ENCODE measurements around the gene ZNF385B. TPM values are rescaled to one million over a fixed set of nuclear protein-coding genes. Genes with fewer than 3 reads are reported as not detected.

ZNF385B gene
- total RNA-seq, 4 donors from 2014 or later: 0.89 to 3.6 (median 1.8) TPM

GRCh38 chr2:179538406-179539123 lies 322.8 kb downstream of the ZNF385B start:
- no peak for DNase-seq (ENCODE audit: low spot score in 2 of 2)
- H3K27me3 ChIP-seq: no peaks in the 10 kb centered on the region
- no peaks in the 10 kb centered on the region for H3K9me3 ChIP-seq
- no peaks in the 10 kb centered on the region for H3K4me1 ChIP-seq
- TF ChIP-seq EP300 (IDR thresholded peaks at IDR 0.05) (no peak), CTCF (IDR thresholded peaks at IDR 0.05) (no peak), POLR2AphosphoS5 (IDR thresholded peaks at IDR 0.05) (no peak), POLR2A (IDR thresholded peaks at IDR 0.05) (no peak)
- H3K36me3 ChIP-seq: no peaks in the 10 kb centered on the region
- 31% methylated on average over 1 of the region's 1 CpG for WGBS
- H3K4me3 ChIP-seq: no peak overlapping the region
- H3K27ac ChIP-seq: no peak overlapping the region

GRCh38 chr2:179536185-179536584 lies 325.2 kb downstream of the ZNF385B start:
- no peaks in the 10 kb centered on the region for H3K36me3 ChIP-seq
- WGBS: 100% methylated on average over 1 of the region's 1 CpG
- DNase-seq (ENCODE audit: low spot score in 2 of 2): no peak
- H3K4me3 ChIP-seq: no peak overlapping the region
- no peak overlapping the region for H3K27ac ChIP-seq
- TF ChIP-seq CTCF (IDR thresholded peaks at IDR 0.05): no peak
- H3K9me3 ChIP-seq: no peaks in the 10 kb centered on the region
- H3K4me1 ChIP-seq: no peaks in the 10 kb centered on the region
- no peaks in the 10 kb centered on the region for H3K27me3 ChIP-seq

GRCh38 chr2:179533875-179534274 lies 327.5 kb downstream of the ZNF385B start:
- WGBS: 89% methylated on average over 1 of the region's 1 CpG
- Histone ChIP-seq H3K27ac (no peak overlapping the region), H3K4me3 (no peak overlapping the region), H3K36me3 (no peaks in the 10 kb centered on the region), H3K4me1 (no peaks in the 10 kb centered on the region), H3K27me3 (no peaks in the 10 kb centered on the region), H3K9me3 (no peaks in the 10 kb centered on the region)
- TF ChIP-seq POLR2A (IDR thresholded peaks at IDR 0.05) (no peak), CTCF (IDR thresholded peaks at IDR 0.05) (no peak), EP300 (IDR thresholded peaks at IDR 0.05) (no peak), POLR2AphosphoS5 (IDR thresholded peaks at IDR 0.05) (no peak)
- no peak for DNase-seq (ENCODE audit: low spot score in 2 of 2)

GRCh38 chr2:179532863-179533278 lies 328.5 kb downstream of the ZNF385B start:
- H3K4me3 ChIP-seq: no peak overlapping the region
- WGBS: 73% methylated on average over 2 of the region's 2 CpGs
- no peaks in the 10 kb centered on the region for H3K27me3 ChIP-seq
- no peaks in the 10 kb centered on the region for H3K9me3 ChIP-seq
- no peaks in the 10 kb centered on the region for H3K4me1 ChIP-seq
- TF ChIP-seq POLR2AphosphoS5 (IDR thresholded peaks at IDR 0.05): no peak
- no peak for TF ChIP-seq EP300 (IDR thresholded peaks at IDR 0.05)
- TF ChIP-seq CTCF (IDR thresholded peaks at IDR 0.05): no peak
- TF ChIP-seq POLR2A (IDR thresholded peaks at IDR 0.05): no peak
- no peaks in the 10 kb centered on the region for H3K36me3 ChIP-seq
- no peak for DNase-seq (ENCODE audit: low spot score in 2 of 2)
- H3K27ac ChIP-seq: no peak overlapping the region

GRCh38 chr2:179528576-179529069 lies 332.8 kb downstream of the ZNF385B start:
- H3K4me3 ChIP-seq: no peak overlapping the region
- DNase-seq (ENCODE audit: low spot score in 2 of 2): no peak

More at GRCh38 chr2:179528576-179529069, 332.8 kb downstream of the ZNF385B start:
- H3K27me3 ChIP-seq: no peaks in the 10 kb centered on the region
- H3K36me3 ChIP-seq: no peaks in the 10 kb centered on the region
- no peaks in the 10 kb centered on the region for H3K9me3 ChIP-seq
- TF ChIP-seq POLR2A (IDR thresholded peaks at IDR 0.05): no peak
- TF ChIP-seq POLR2AphosphoS5 (IDR thresholded peaks at IDR 0.05): no peak
- TF ChIP-seq CTCF (IDR thresholded peaks at IDR 0.05): no peak
- no peak for TF ChIP-seq EP300 (IDR thresholded peaks at IDR 0.05)
- H3K27ac ChIP-seq: no peak overlapping the region
- no peaks in the 10 kb centered on the region for H3K4me1 ChIP-seq
- 85% methylated on average over 2 of the region's 2 CpGs for WGBS
